NCI-H345 (cell line): Measurements from ENCODE around the gene DUS1L.
A peak's percentile ranks its signal among the peaks of the same experiment; 100 is the strongest.

ENCODE experiments used
- DNase-seq: peaks from one replicate; lab custom pipeline; 2025; lab: John Stamatoyannopoulos, UW

DUS1L gene

DNA sequence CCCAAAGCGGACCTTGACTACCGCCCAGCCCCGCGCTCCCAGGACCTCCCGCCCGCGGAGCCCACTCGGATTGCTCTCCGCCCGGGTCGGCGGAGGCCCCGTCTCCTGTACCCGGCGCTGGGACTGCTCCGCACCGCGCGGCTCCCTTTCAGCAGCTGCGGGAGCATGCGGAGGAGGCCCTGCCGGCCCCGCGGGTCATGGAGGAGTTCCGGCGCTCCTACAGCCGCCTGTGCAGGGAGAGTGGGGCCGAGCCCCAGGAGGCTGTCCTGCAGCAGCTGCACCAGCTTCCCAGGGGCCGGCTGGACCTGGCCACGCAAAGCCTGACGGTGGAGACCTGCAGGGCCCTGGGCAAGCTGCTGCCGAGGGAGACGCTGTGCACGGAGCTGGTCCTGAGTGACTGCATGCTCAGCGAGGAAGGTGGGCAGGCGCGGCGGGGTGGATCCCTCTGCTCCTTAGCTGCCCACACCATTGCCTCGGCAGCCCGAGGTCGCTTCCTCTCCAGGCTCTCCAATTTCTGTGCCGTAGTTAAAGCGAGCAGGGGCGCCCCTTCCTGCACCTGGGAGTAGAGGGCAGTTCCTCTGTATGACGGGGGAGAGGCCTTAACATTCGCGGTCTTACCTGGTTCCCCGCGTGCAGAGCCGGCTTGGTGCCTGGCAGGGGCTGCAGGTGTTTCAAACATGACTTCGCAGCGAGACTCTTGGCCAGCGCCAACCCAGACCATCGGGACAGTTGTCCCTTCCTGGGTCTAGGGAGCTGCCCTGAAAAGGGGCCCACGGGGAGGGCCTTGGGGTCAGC lies 42.0 kb downstream of the DUS1L start:
- DNase-seq, result peak; percentile 53

DNA sequence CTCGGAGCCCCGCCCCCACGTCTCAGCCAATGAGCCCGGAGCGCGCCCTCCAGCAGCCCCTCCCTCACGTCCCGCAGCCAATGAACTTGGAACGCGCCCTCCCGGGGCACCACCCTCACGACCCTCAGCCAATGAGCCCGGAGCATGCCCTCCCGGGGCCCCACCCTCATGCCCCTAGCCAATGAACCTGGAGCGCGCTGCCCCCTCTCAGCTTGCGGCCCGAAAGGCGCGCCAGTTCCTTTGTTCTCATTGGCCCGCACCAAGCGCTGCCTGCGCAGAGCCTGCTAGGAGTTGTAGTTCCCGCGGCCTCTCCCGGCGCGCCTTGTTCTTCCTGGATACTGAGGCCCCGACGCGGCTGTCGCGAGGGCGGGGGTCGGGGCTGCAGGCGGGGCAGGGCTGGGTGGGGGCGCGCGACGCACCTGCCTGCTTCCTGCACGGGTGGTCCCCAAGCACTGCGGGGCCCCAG lies 42.6 kb downstream of the DUS1L start, which contains the start of gene LRRC45:
LRRC45 (plus strand) TSS at position 325 of the 466 bp plus-strand sequence. CDS start 339 bp downstream, outside the sequence.
- DNase-seq, result peak; percentile 100

DNA sequence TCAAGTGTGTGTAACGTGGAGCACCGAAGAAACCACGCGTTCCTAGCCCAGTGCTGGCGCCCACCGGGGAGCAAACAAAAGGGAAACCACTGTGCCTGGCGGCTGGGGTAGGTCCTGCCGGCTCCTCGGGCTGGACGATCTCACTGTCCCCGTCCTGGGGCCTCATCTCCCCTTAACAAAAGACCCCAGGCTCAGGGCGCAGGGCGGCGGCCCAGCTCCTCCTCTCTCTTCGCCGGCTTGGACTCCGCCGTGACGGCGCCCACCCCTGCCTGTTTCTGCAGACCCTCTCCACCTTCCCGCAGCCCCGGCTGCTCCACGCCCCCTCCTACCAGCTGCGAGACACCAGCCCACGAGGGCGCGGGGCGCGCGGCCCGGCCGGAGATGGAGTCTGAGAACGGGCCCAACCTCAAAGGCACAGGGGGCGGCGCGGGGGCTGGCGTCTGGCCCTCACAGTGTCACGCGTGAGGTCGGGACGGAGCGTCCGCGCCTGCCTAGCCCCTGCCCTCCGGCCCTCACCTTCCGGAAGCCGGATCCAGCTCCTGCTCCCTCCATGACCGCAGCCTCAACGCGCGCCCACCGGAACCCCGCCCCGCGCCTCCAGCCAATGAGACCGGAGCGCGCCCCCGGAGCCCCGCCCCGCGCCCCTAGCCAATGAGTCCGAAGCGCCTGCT lies 43.2 kb downstream of the DUS1L start, which contains the start of gene CENPX:
CENPX (minus strand) TSS at position 569 of the 671 bp plus-strand sequence; CDS start at position 552, 17 bp downstream.
- no peak for DNase-seq

DNA sequence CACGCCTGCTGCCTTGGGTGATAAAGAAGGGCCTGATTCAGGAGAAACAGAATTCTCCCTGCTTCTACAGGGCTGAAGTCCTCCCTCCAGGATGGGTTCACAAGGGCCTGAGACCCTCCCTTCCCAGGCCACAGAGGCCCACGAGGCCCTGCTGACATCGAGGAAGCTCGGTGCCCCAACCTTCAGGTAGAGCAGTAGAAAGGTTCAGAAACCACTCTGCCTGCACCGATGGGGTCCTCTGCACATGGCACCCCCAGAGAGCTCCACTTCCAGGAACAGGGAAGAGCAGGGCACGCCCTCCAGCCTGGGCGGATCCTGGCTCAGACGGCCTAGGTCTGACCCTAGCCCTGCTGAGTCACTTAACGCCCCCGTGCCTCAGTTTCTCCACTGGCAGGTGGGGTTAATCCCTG lies 43.7 kb downstream of the DUS1L start:
- no peak for DNase-seq

DNA sequence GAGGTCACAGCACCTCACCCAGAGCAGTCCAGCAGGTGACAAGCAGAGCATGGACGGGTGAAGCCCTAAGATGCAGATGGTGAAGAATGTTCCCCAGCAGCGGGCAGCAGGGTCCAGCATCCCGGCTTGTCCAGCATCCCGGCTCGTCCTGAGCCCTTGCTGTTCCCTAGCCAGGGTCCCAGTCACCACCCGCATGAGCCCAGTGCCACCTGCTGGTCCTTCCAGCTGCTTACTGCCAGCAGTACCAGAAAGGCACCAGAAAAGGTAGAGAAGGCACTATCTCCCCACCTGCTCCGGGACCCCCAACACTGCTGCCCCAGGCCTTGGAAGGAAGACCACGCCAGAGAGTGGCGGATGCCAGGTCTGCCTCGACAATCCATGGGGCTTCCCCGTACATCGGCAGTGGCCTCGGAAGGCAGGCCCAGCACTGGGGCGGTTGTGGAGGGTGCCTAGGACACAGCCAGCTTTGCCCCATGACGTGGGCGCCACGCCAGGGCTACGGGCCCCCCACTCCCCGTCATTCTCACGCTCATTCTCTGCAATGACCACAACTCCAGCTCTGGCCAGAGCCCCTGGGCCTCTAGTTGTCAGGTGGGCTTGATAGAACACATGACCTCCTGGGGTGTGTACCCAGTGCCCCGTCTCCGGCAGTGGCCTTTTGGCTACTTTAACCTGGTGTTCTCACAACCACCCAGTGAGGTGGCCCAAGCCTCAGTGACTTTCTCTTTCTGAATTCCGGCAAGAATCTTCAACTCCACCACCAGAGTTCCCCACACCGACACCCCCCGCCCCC lies 44.3 kb downstream of the DUS1L start:
- peak; percentile 53 for DNase-seq

DNA sequence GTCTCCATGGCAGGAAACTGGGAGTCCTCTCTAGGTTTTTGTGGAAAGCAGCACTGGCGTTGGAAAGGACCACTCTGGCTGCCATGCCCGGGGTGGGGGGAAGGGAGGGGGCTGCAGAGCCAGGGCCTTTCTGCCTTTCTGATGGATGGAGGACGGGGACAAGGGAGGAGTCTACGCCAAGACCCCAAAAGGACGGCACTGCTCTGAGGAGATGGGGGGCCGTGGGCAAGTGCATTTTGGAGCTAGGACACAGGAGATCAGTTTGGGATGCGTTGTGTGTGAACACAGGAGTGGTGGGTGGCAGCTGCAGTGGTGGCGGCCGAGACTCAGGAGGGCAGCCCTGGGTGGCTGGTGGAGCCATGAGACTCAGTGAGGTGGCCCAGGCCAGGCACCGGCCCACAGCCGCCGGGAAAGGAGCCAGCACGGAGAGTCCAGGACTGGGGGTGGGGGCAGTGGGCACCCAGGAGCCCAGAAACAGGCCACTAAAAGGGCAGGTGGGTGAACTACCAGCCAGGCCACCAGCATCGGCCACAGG lies 45.0 kb downstream of the DUS1L start:
- DNase-seq, result no peak

DNA sequence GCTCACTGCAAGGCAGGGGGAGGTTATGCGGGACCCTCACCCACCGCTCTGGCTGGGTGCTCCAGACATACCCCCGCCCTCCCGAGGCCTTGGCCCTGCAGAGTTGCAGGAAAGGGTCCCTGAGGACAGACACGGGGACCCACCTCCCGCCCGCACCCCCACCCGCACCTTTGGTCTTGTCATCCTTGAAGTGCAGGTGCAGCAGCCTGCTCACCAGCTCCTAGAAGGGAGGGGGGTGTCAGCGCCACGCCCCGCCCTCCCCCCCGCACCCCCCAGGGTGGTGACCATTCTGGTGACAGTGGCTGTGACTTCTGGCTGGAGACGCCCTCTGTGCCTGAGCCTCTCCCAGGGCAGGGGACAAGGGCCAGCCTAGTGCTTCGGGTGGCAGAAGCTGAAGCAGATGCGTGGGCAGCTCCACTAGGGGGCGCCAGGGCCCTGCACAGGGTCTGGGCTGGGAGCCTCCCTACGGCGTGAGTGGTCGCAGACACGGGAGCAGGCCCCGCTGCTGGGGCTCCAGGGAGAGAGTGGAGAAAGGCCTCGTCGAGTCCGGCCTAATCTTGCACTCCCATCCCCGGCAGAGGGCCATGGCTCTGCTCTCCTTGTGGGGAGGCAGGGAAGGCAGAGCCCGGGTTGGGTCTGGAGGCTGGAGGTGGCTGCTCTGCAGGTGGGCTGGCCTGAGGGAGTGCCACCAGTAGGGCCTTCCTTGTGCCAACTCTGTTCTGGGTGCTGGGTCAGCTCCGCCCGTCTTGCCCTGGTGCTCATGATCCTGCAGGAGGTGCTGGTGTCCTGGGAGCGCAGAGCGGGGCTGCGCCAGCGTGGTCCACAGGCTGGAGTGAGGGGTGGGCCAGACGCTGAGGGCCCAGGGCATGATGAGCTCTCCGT lies 45.7 kb downstream of the DUS1L start:
- peak; percentile 56 for DNase-seq

DNA sequence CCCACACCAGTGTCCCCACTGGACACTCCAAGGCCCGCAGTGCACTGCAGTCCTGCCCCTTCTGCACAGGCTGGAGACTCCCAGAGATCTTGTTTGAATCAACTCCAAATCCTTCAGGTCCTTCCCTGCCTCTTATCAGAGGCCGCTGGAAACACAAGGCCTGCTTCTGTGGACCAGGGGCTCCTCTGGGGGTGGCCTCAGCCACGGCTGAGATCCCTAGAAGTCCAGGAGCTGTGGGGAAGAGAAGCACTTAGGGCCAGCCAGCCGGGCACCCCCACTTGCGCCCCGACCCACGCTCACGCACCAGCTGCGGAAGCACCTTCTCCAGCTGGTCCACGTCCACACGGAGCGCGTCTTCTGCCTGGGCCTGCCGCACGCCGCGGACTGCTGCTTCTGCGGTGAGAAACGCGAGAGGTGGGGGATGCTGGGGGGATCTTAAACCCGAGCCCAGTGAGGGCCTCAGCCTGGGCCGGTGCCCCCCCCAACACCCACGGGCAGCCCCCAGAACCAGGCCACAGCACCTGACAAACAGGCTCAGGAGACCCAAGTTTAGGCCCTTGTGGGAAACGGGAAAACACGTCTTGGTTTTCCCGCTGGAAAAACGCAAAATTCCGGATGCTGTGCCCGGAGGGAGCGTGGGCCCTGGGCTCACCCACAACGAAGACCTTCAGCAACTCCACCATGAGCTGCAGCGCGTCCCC lies 46.5 kb downstream of the DUS1L start:
- DNase-seq, result no peak

DNA sequence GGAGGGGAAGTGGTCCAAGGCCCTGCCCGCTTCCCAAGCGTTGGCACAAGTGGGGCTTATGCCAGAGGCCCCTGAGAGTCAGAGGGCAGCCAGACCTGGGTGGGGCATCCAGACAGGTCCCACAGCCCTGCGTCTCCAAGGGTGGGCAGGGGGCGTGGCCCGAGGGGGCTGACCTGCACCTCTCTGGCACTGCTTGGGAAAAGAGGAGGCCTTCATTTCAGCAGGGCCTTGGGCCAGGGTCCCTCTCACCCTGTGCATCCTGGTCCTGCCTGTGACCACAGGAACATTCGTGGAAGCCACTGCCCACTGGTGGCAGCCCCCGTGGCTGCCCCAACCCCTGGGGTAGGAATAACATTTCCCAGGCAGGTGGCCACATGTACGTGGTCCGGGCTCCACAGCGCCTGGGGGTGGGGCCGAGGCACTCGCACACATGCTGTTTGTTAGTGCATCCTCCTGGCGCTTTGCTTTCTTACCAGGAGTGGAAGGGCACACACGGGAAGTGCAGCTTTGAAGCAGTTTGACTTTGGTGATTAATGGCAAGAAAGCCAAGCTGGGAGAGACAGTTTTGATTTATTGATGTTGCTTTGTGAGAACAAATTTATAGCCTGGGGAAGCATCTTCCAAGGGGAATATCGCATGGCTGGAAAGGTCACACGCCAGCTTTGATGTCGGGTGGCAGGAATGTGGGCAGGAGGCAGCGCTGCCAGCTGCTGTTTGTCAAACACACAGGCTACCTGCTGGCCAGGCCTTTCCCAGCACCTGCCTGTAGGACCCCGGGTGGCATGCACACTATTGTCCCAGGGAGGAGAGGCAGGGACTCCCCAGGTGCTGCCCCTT lies 47.2 kb downstream of the DUS1L start:
- DNase-seq, result peak; percentile 64

DNA sequence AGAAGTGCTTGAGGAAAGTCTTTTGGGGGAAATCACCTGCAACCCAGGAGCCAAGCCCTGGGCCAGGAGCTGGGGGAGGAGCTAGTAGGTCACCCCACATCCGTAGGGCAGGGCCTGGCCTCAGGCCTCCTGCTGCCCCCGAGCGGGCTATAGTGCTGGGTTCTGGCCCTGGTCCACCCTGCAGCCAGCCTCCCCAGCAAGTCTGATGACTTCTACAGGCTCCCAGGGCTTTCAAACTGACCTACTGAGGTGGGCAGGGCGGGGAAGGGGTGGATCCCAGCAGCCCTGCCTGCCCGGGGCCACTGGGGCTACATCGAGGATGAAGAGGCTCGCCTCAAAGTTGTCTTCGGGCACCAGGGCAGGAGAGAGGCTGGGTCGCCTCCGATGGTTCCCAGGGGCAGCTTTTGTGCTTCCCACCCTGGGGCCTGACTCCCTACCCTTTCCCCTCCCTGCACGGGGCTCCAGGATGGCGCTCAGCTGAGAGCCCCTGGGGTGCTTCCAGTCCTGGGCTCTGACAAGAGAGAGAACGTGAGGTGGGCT lies 47.9 kb downstream of the DUS1L start:
- DNase-seq, result no peak

DNA sequence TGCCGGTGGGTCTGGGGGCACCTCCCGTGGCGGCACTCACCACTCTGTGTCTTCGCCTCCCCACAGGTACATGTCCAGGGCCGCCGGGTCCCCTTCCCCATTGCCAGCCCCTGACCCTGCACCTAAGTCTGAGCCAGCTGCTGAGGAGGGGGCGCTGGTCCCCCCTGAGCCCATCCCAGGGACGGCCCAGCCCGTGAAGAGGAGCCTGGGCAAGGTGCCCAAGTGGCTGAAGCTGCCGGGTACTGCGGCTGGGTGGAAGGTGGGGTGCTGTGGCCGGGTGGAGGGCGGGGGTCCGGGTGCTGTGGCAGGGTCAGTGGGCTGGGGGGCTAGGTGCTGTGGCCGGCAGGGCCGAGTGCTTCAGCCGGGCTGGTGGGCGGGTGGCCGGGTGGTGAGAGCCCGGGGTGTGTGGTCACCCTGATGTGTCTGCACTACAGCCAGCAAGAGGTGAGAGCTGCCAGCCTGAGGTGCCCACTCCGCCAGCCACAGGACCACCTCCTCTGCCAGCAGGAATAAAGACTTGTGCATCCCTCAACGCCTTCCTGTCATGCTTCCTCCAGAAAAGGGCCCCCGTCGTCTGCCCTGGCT lies 48.6 kb downstream of the DUS1L start:
- no peak for DNase-seq

DNA sequence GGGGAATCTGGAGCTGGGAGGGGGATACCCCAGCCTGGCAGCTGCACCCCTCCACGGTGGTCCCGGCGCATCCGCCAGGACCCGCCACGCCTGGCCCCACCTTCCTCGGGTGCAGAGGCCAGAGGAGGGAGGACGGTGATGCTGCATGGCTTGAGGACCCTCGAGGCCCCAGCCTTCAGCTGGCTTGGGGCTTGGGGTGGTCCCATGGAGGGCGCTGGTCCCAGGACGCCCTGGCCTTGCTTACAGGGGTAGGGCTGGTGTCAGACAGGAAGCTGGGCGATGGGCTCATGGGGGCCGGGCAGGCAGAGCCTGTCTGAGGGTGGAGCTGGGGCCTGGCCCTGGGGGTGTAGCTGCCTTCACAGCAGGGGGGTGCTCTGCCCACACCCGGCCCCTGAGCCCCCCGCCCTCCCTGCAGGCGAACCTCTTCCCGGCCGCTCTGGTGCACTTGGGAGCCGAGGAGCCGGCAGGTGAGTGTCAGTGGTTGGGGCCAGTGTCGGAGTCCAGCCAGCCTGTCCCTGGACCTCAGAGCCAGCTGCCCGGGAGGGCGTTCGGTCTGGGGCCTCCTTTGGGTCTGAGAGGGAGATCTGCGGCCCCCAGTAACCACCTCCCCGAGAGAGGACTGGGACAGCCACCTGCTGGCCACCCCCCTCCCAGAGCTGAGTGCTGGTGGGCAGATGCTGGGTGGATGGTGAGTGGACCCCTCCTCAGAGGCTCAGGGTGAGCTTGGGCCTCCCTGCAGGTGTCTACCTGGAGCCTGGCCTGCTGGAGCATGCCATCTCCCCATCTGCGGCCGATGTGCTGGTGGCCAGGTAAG lies 49.3 kb downstream of the DUS1L start:
- DNase-seq, result no peak

DNA sequence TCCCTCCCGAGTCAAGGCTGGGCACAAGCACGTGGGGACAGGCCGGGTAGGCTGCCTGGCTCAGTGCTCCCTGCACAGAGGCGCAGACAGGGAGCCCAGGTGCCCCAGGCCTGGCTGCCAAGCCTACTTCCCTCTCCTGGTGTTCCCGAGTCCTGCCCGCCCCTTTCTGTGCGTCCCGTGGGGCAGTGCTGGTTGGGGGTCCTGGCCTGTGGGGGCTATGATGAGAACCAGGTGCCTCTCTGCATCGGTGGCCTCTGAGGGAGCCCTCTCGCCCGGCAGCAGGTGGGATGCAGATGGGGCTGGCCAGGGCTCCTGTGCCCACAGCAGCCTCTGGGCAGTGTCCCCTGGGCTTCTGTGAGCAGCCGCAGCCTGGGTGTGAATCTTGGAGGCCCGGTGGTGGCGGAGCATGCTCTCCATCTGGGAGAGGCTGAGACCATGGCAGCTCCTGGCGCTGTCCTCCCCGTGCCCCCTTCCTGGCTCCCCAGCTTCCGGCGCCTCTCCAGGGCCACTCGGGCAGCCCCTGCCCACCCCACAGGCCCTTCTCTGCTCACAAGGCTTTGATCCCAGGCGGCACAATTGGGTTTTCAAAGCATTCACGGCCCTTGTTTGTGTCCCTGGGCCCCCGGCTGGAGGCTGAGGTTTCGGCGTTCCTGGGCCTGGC lies 50.2 kb downstream of the DUS1L start:
- no peak for DNase-seq

DNA sequence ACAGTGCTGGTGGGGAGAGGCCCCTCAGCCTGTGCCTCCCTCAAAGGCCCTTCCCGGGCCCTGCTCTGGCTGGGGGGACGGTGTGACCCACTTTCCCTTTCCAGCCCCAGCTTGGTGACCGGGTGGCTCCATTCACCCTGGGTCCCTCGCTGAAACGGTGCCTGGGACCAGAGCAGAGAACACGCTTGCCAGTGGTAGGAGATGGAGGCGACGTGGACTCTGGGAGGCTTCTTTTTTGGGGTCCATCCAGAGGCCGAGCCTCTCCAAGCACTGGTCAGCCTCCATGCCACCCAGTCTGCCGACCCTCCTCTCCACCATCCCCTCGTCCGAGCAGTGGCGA lies 50.7 kb downstream of the DUS1L start:
- DNase-seq, result no peak

DNA sequence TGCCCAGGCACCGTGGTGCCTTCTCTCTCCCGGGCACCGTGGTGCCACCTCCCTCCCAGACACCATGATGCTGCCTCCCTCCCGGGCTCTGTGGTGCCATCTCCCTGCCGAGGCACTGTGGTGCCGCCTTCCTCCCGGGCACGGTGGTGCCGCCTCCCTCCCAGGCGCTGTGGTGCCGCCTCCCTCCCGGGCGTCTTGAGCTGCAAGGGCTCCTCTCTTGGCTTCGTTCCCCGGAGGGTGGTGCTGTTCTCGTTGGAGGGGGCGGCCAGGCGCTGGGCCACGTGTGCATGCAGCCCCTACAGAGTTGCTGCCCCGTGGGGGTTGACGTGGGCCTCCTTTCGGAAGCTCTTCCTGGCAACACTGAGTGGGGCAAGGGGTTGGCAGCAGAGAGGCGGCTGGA lies 51.2 kb downstream of the DUS1L start:
- no peak for DNase-seq

DNA sequence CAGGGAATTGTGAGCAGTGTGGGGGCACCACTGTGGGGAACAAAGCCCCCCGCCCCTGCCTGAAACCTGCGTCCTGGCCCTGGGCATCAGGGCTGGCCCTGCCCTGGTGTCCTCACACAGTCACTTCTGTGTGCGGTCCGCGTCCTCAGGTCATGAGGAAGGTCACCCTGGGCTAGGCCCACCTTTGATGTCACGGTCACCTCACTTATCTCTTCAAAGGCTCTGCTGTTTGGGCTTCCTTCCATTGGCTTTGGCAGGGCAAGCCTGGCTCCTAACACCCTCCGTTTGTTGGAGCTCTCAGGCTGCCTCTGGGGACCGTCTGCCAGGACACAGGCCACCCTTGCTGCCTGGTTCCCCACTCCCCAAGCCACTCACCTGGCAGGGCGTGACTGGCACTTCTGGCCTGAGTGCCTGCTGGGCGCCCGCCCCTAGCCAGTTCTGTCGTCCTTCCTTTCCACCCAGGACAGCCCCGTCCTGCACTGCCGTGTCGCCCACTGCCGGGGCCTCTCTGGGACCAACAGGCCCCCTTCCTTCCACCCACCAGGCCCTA lies 51.8 kb downstream of the DUS1L start:
- DNase-seq, result no peak

DNA sequence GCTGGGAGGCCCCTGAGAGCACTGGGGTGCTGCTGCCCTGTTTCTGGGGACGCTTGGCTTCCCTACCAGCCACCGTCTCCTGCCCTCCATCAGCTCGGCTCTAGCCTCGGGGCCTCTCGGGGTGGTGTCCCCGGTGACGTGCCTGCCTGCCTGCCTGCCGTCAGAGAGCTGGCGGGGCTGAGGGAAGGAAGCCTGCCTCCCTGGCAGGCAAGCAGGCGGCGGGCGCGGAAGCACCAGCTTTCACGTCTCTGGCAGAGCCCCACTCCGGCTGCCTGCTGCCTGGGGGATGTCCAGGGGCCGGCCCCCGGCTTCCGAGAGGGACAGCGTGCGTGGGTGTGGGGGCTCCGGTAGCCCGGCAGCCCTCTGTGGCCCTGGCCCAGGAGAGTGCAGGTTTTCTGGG lies 52.3 kb downstream of the DUS1L start:
- DNase-seq, result no peak
